HPDE6-E6E7 (cell line): ENCODE measurements around the gene RALGPS2.

Source experiments
- DNase-seq: peaks from one replicate; pipeline ENCODE4 v3.0.0; 2011; ENCODE audit warnings: missing footprints; ENCODE audit errors: extremely low spot score

RALGPS2 gene

GRCh38 chr1:178962853-178963711, 238.0 kb downstream of the RALGPS2 start:
- DNase-seq = no peak

DNA sequence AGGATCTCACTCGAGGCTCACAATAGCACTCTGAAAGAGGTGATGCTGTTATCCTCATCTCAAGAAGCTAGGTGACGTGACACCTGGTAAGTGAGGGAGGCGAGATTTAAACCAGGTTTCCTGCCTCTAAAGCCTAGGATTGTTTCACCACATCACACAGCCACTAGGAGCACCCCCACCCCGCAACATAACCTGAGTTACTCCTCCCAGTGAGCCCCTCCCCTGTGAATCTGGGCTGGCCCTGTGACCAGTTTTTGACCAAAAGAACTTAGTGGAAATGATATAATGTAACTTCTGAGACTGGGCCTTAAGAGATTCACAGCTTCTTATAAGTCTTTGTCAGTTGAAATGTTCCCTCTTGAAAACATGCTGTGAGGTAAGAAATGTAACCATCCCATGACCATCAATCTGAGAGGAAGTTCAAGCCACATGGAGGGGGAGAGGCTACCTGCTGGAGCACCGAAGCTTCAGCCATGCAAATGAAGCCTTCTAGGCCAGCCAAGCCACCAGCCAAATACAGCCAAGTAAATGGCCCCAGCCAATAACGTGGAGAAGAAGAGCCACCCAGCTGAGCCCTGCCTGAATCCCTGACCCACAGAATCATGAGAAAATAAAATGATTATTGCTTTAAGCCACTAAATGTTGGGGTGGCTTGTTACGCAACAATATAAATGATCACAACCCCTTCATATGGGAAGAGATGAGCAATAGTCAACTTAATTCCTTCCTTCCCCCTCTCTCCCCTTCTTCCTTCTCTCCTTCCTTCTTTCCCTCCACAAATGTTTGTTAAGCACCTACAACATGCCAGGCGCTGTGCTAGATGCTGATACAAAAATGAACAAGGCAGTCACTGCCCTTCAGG, 239.7 kb downstream of the RALGPS2 start:
- no peak for DNase-seq

DNA sequence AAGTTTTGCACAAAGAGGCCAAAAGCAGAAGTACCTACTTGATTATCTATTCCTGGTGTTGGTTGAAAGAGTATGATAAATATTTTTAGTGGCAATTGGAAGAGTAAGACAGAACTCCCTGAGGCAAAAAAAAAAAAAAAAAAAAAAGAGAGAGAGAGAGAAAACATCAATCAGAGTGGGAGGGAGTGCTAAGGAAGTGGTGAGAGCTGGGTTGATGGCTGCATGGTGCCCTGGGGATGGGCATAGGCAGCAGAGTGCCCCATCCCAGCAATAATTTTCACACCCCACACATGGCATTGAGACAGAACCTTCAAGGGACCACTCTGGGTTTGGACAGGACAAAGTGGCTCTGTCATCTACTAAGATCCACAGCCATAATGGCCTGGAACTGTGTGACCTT, 241.3 kb downstream of the RALGPS2 start:
- DNase-seq = no peak

GRCh38 chr1:178969226-178969987, 244.4 kb downstream of the RALGPS2 start:
- DNase-seq = no peak

GRCh38 chr1:178970184-178970583, 245.1 kb downstream of the RALGPS2 start:
- no peak for DNase-seq
